SU-DHL-6 (cell line): ENCODE data around the gene AK1.

Source experiments
- H2AFZ ChIP-seq: fragments of 200-600 bp; sonication (generic); 2 replicates; pipeline ENCODE4 v1.6.1; 2014; ENCODE audit warnings: low read depth, mild to moderate bottlenecking, moderate library complexity, mixed read lengths, antibody characterized with exemption, low read length; ENCODE audit not compliant: severe bottlenecking
- H3F3A ChIP-seq: fragments of 200-600 bp; shearing (Covaris generic); 2 replicates; pipeline ENCODE4 v1.6.0; 2016; ENCODE audit warnings: antibody characterized with exemption, mild to moderate bottlenecking; ENCODE audit not compliant: insufficient read depth
- H3K27ac ChIP-seq: fragments of 200-600 bp; sonication (generic); 2 replicates; pipeline ENCODE4 v1.5.1; 2016; ENCODE audit warnings: low read depth, mild to moderate bottlenecking, low read length, moderate library complexity, mixed read lengths
- H3K27me3 ChIP-seq: fragments of 200-600 bp; sonication (generic), shearing (Covaris generic); 2 replicates; pipeline ENCODE4 v1.6.0; 2014; ENCODE audit warnings: mild to moderate bottlenecking, low read length
- H3K36me3 ChIP-seq: fragments of 200-600 bp; sonication (generic); 2 replicates; pipeline ENCODE4 v1.6.1; 2014; ENCODE audit warnings: mild to moderate bottlenecking, low read length, mixed read lengths
- H3K4me2 ChIP-seq: fragments of 300-600, 200-600 bp; shearing (Covaris generic), sonication (generic); 2 replicates; pipeline ENCODE4 v1.6.0; 2014; ENCODE audit warnings: low read length, low read depth, mild to moderate bottlenecking; ENCODE audit not compliant: poor library complexity, severe bottlenecking
- H3K4me3 ChIP-seq: fragments of 200-600 bp; sonication (generic); 2 replicates; pipeline ENCODE4 v1.5.1; 2014; ENCODE audit warnings: antibody characterized with exemption, low read length, mild to moderate bottlenecking, mixed read lengths; ENCODE audit not compliant: insufficient read depth, poor library complexity, severe bottlenecking
- H3K79me2 ChIP-seq: fragments of 200-600 bp; sonication (generic); 2 replicates; pipeline ENCODE4 v1.6.1; 2014; ENCODE audit warnings: mild to moderate bottlenecking, low read length, moderate library complexity; ENCODE audit not compliant: insufficient read depth
- H3K9ac ChIP-seq: fragments of 200-600 bp; sonication (generic); 2 replicates; pipeline ENCODE4 v1.7.0; 2014; ENCODE audit warnings: mild to moderate bottlenecking, low read length
- H3K9me2 ChIP-seq: fragments of 200-600 bp; sonication (generic); replicated peaks from 2 replicates; pipeline ENCODE4 v1.6.1; 2014; ENCODE audit warnings: low read length; ENCODE audit not compliant: insufficient read depth
- H3K9me3 ChIP-seq: fragments of 200-600 bp; sonication (generic); 2 replicates; pipeline ENCODE4 v1.6.1; 2014; ENCODE audit warnings: low read length, mixed read lengths; ENCODE audit not compliant: insufficient read depth
- H4K20me1 ChIP-seq: fragments of 200-600 bp; sonication (generic); 2 replicates; pipeline ENCODE4 v1.6.1; 2014; ENCODE audit warnings: low read depth, mild to moderate bottlenecking, antibody characterized with exemption, low read length, moderate library complexity, mixed read lengths
- EZH2phosphoT487 ChIP-seq: fragments of 200-600 bp; sonication (generic), shearing (Covaris generic); conservative IDR thresholded peaks from 2 replicates; pipeline ENCODE4 v1.6.1; 2018; ENCODE audit warnings: mild to moderate bottlenecking, antibody characterized with exemption, low read length, moderate library complexity, mixed read lengths
- TF ChIP-seq, protein P1 (sequence below): fragments of 200-600 bp; sonication (generic); IDR thresholded peaks from one replicate; pipeline ENCODE4 v1.5.1; 2017; ENCODE audit warnings: antibody characterized with exemption, mild to moderate bottlenecking, low read length, moderate library complexity; ENCODE audit not compliant: insufficient read depth, poor library complexity, severe bottlenecking

The AK1 gene

DNA sequence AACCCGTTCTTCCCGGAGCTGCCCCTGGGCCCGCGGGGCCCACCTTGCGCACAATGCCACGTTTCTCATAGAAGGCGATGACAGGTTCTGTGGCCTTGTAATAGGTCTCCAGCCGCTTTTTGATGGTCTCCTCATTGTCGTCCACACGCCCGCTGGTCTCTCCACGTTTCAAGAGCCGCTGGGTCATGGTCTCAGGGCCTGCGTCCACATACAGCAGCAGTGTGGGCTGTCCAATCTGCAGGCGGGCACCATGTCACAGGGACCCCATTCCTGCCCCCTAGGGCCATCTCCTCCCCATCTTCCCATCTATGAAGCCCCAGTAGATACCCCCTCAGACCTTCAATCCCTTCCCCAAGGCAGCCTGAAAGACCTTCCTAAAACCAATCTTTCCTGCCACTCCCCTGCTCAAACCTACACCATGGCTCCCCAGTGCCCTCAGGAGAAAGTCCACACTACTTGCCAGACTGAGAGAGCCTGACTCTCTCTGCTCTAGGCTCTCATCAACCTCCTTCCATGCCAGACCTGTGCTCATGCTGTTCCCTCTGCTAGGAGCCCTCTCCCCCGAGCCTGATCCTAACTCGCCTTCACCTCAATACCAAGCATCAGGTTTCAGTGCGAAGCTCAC, 9.1 kb downstream of the AK1 start:
- Histone ChIP-seq H3K9ac (no peak overlapping the region), H3K9me2 (no peaks in the 10 kb centered on the region), H4K20me1 (no peaks in the 10 kb centered on the region), H3K79me2 (no peaks in the 10 kb centered on the region), H3K4me3 (no peak overlapping the region), H3K9me3 (no peaks in the 10 kb centered on the region), H2AFZ (no peak overlapping the region), H3K27ac (no peak overlapping the region), H3K4me2 (no peak overlapping the region), H3K27me3 (no peaks in the 10 kb centered on the region), H3F3A (no peaks in the 10 kb centered on the region), H3K36me3 (no peaks in the 10 kb centered on the region)
- TF ChIP-seq EZH2phosphoT487: no peak
- TF ChIP-seq, protein P1, sequence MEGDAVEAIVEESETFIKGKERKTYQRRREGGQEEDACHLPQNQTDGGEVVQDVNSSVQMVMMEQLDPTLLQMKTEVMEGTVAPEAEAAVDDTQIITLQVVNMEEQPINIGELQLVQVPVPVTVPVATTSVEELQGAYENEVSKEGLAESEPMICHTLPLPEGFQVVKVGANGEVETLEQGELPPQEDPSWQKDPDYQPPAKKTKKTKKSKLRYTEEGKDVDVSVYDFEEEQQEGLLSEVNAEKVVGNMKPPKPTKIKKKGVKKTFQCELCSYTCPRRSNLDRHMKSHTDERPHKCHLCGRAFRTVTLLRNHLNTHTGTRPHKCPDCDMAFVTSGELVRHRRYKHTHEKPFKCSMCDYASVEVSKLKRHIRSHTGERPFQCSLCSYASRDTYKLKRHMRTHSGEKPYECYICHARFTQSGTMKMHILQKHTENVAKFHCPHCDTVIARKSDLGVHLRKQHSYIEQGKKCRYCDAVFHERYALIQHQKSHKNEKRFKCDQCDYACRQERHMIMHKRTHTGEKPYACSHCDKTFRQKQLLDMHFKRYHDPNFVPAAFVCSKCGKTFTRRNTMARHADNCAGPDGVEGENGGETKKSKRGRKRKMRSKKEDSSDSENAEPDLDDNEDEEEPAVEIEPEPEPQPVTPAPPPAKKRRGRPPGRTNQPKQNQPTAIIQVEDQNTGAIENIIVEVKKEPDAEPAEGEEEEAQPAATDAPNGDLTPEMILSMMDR: no peak

DNA sequence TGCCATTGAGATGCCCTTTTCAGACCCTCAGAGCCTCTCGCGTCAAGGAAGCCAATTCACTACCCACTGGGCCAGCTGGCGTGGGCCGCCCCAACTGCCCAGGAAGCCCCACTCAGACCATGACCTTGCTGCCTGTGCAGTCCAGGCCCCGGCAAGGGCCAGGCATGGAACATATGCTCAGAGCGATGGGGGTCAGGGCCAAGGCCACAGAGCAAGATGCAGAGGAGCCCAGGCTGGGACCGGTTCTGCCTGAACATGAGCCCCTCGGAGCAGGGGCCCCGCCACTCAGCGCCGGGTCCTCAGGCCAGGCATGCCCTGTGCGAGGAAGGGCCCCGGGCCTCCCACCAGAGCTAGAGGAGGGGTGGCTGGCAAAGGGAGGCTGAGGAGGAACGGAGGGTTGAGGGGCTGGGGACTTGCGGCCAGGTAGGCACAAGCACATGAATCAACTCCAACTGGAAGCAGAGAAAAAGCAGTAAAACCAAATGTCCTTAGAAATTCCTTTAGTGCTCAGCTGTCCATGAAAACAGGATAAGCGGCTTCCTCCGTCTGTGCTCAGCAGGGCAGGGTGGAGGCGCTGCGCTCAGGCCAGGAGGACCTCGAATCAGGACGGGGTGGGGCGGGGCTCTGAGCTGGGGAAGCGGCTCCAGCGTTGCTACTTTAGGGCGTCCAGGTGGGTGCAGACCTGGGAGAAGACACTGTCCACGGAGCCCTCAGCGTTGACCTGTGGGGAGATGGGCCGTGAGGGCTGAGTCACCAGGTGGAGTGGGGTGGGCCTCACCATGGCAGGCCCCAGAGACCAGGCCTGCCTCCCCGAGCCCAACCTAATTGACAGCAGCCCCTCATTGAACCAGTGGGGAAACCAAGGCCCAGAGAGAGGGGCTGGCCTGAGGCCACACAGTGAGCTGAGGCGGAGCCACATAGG, 9.9 kb downstream of the AK1 start:
- H3K9ac ChIP-seq: no peak overlapping the region
- H2AFZ ChIP-seq: no peak overlapping the region
- no peak overlapping the region for H3K4me2 ChIP-seq
- H3K27me3 ChIP-seq: no peaks in the 10 kb centered on the region
- H3K36me3 ChIP-seq: no peaks in the 10 kb centered on the region
- H3K4me3 ChIP-seq: no peak overlapping the region
- H3K27ac ChIP-seq: no peak overlapping the region
- TF ChIP-seq, protein P1: no peak
- TF ChIP-seq EZH2phosphoT487: no peak
- H3K9me2 ChIP-seq: no peaks in the 10 kb centered on the region
- H3K9me3 ChIP-seq: no peaks in the 10 kb centered on the region
- no peaks in the 10 kb centered on the region for H3K79me2 ChIP-seq
- no peaks in the 10 kb centered on the region for H3F3A ChIP-seq
- no peaks in the 10 kb centered on the region for H4K20me1 ChIP-seq

DNA sequence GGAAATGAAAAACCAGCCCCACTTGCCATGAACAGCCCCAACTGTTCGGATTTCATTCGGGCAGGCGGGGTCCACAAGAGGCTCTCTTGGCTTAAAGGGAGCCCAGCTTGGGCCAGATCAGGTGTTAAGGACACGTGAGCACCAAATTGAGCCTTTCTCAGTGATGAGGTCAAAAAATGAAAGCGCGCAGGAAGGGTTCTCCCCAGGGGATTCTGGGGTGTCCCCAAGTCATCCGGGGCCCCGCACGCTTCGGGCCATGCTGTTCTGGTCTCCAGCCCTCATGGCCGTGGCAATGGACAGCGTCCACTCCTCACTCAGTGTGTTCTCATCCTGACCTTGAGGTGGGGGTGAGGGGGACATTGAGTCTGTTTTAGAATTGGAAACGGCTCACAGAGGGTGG, 10.9 kb downstream of the AK1 start:
- TF ChIP-seq, protein P1: no peak
- TF ChIP-seq EZH2phosphoT487: no peak
- no peaks in the 10 kb centered on the region for H3F3A ChIP-seq
- no peaks in the 10 kb centered on the region for H3K27me3 ChIP-seq
- H3K27ac ChIP-seq: no peak overlapping the region
- H3K4me2 ChIP-seq: no peak overlapping the region
- H2AFZ ChIP-seq: no peak overlapping the region
- no peaks in the 10 kb centered on the region for H3K79me2 ChIP-seq
- no peaks in the 10 kb centered on the region for H3K9me2 ChIP-seq
- no peak overlapping the region for H3K4me3 ChIP-seq
- H4K20me1 ChIP-seq: no peaks in the 10 kb centered on the region
- H3K9ac ChIP-seq: no peak overlapping the region
- H3K9me3 ChIP-seq: no peaks in the 10 kb centered on the region
- no peaks in the 10 kb centered on the region for H3K36me3 ChIP-seq
